Erythroblast (primary cell): Measurements from ENCODE around the gene PIK3R4.

Source experiments
- DNase-seq, 2 experiments: peaks; one replicate each; lab custom pipeline; 2025; lab: John Stamatoyannopoulos, UW
- GATA1 ChIP-seq: IDR thresholded peaks from 2 replicates; pipeline ENCODE4 v1.6.1; 2011; ENCODE audit warnings: low read depth, mild to moderate bottlenecking, control low read depth, low read length, moderate library complexity
- POLR2A ChIP-seq: IDR thresholded peaks from 2 replicates; pipeline ENCODE4 v1.6.1; 2011; ENCODE audit warnings: mild to moderate bottlenecking, low read length

Gene PIK3R4

DNA sequence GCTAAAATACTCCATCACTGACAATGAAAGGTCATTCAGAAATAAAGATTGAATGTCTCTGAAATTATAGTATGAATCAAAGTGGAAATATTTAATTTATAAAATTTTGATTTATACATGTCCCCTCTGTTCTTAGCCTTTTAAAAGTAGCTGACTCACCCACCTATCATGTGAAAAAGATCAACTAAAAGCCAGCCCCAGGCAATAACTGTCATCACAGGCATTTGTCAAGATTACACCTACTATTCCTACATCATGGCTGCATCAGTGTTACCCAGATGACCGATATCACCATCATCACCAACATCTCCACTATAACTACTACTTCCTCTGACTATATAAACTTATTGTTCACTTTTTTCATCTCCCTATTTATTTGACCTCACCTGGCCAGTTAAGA is 14.3 kb upstream of the PIK3R4 start:
- no peak for TF ChIP-seq GATA1
- no peak for TF ChIP-seq POLR2A
- DNase-seq: no peak

DNA sequence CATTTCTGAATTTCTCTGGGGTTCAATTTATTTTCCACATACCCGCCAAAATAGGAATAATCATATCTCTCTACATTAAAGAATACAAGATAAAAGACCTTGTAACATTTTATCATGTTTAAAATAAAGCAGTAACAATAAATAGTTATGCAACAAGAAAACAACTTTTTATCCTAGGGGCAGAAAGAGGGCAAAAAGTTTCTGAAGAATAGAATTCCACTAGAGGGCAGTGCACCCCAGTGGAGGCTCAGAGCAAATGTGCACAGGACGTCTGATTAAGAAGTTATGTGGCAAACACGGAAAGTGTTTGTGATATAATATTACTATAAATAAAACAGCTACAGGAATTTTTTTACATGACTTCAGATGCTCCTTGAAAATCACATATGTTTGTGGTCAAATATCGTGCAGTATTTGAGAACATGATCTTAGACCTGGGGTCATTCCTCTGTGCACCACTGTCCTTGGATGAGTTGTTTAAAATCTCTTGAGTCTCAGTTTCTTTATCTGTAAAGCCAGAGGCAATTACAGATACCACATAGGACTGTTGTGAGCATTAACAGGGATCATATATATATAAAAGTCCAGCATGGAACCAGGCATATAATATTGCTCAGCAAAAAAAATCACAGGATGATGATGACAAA is 13.2 kb upstream of the PIK3R4 start:
- TF ChIP-seq GATA1: no peak
- TF ChIP-seq POLR2A: no peak
- peak; percentile 76 to 83 for DNase-seq

DNA sequence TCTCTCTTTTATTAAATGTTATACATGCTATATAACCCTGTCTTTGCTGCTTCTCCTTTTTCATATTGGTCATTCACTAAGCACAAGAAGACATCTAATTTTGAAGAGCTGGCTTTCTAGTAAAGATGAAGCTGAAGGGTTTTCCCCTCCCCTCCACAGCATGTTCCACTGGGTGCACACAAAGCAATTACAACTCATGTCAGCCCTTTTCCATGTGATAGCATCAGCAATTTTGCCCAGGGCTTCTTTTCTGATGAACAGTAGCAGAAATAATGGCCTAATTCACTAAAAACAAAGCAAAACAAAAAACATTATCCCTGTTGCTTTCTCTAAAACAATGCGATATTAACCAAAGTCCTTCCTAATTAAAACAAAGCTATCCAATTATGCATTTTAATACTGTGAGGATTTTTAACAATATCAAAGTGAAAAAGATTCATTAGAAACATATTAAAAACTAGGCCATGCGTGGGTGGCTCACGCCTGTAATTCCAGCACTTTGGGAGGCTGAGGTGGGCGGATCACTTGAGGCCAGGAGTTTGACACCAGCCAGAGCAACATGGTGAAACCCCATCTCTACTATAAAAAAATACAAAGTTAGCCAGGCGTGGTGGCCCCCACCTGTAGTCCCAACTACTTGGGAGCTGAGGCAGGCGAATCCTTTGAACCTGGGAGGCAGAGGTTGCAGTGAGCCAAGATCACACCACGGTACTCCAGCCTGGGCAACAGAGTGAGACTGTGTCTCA is 12.2 kb upstream of the PIK3R4 start:
- TF ChIP-seq GATA1: no peak
- no peak for TF ChIP-seq POLR2A
- no peak for DNase-seq

DNA sequence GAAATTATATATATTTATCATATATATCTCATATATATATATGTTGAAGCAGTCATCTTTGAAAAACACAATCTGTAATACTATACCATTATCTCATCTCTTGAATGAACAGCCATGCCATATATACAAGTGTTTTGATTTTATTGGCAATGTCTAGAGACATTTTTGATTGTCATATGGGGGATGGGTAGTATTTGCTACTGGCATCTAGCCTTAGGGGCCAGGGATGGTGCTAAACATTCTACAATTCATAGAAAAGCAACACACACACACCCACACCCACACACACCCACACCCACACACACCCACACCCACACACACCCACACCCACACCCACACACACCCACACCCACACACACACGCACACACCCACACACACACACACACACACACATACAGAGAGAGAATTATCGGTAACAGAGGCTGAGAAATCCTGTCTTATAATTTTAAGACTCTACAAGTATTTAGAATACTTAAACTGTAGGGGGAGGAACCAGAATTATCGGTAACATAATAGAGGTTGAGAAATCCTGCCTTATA is 11.1 kb upstream of the PIK3R4 start:
- no peak for TF ChIP-seq POLR2A
- no peak for TF ChIP-seq GATA1

DNA sequence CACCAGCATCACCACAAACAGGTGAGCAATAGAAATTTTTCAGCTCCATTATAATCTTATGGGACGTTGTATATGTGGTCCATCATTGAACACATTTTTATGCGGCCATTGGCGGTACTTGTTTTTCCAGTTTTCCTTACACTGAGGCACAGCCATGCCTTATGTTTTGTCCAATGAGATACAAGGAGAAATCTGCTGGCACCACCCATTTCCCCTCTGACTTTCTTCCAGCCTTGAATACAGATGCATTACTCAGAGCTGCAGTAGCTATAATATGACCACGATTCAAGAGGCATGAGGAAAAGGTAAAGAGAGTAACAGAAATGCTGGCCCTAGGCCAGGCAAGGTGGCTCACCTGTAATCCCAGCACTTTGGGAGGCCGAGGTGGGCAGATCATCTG is 9.0 kb upstream of the PIK3R4 start:
- no peak for DNase-seq
- TF ChIP-seq POLR2A (no peak), GATA1 (no peak)

More for the DNA sequence above, 11.1 kb upstream of the PIK3R4 start:
- peak; percentile 34 to 41 for DNase-seq

DNA sequence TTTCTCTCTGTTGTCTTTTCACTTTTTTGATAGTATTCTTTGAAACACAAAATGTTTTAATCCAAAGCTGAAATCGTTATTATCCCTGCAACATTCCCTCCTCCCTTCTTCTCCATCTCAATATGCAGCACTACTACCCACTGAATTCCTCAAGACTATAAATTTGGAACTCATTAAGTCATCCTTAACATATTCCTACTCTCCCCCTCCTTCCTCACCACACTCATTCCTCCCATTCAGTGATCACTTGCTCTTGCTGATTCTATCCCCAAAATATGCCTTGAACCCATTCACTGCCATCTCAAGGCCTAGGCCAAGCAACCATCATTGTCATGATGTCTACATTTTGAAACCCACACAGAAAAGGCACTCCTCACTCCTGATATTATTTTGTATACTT is 2.4 kb upstream of the PIK3R4 start:
- no peak for TF ChIP-seq POLR2A
- no peak for TF ChIP-seq GATA1

DNA sequence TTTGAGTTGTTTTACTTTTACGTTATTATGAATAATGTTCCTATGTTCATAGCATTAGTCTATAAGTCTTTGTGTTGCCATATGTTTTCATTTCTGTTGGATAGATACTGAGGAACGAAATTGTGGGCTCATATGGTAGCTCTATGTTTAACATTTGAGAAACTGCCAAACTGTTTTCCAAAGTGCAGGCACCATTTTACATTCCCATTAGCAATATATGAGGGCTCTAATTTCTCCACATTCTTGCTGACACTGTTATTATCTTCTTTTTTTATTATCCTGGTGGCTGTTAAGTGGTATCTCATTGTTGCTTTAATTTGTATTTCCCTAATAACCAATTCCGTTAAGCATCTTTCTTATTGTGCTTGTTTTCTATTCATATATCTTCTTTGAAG is 1.8 kb upstream of the PIK3R4 start:
- peak in 1 of 2 experiments; percentile 23 for DNase-seq
- TF ChIP-seq POLR2A (no peak), GATA1 (no peak)

More for the DNA sequence above, 2.4 kb upstream of the PIK3R4 start:
- no peak for DNase-seq

DNA sequence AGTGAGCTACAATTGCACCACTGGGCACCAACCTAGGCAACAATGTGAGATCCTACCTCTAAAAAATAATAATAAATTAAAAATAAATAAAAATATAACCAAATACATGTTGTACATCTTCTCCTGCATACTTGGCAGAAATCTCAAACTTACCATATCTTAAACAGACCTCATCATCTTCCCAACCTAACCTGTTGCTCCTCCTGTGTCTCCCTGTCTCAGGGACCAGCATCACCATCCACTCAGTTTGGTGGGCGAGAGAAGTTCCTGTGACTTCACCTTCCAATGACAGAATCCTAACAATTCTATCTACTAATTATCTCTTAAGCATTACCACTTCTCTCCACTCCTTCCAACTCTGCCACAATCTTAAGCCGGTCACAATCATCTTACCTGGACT is 3.3 kb downstream of the PIK3R4 start:
- DNase-seq: no peak
- TF ChIP-seq POLR2A (no peak), GATA1 (no peak)

DNA sequence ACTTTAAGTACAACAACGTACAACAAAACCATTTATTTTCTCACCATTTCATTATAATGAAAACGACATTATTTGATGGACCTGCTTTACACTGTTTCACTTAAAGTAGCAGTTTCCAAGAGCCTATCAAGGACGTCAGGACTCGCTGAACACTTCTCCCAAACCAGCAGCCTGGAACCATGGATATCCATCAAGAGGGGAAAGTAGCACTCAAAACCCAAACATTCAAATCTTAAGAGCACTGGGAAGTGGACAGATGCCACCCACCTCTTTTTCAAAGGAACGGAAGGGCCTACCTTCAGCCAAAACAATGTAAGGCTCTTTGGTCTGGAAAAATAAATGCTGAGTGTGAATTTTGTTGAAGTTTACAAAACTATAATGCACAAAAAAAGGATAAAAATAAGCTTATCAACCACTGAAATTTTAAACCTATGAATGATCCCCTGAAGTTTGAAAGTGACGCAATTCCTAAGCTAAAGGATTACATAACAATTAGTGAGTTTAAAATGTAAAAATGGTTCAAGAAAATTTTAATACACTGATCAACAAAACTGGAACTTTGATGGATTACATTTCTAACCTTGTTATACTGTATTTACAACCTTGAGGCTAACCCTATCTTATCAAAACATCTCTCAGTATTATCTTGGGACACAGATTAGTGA is 4.6 kb downstream of the PIK3R4 start:
- no peak for DNase-seq
- TF ChIP-seq GATA1: no peak
- TF ChIP-seq POLR2A: no peak

DNA sequence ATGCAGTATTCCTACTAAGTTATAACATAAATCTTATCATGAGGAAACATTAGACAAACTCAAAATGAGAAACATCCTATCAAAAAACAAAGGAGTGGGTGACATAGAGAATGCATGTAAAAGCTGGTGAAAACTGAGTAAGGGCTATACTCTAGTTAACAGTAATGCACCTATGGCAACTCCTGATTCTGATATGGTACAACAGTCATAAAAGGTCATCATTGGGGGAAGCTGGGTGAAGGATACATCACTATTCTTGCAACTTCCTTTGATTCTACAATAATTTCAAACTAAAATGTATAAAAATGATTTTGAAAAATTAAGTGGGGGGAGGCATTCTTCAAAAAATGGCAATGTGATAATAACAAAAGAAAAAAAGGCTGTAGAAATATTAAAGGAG is 6.8 kb downstream of the PIK3R4 start:
- TF ChIP-seq POLR2A (no peak), GATA1 (no peak)
- DNase-seq: no peak

DNA sequence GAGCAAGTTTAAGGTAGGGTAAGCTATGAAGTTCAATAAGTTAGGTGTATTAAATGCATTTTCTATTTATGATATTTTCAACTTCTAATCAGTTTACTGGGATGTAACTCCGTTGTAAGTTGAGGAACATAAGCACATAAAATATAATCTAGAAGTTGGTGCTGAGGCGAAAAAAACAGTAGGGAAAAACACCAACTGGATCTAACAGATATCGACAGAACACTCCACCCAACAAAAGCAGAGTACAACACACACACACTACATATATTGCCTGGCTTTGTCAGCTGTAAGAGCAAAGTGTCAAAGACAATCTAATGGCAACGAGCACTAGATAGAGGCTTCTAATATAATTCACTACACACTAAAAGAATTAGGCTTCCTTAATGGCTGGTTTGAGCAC is 8.4 kb downstream of the PIK3R4 start:
- TF ChIP-seq POLR2A (peak; percentile 48), GATA1 (no peak)
- DNase-seq: peak; percentile 35 to 56

DNA sequence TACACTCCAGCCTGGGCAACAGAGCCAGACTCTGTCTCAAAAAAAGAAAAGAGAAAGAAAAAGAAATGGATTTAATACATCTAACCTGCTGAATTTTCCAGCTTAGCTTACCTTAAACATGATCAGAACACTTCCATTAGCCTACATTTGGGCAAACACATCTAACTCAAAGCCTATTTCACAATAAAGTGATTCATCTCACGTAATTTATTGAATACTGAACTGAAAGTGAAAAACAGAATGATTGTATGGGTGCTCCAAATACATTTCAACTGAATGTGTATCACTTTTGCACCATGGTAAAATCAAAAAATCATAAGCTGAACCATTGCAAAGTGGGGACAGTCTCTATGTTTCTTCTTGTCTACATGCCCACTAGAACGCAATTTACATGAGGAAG is 9.0 kb downstream of the PIK3R4 start:
- TF ChIP-seq GATA1: no peak
- DNase-seq: no peak

DNA sequence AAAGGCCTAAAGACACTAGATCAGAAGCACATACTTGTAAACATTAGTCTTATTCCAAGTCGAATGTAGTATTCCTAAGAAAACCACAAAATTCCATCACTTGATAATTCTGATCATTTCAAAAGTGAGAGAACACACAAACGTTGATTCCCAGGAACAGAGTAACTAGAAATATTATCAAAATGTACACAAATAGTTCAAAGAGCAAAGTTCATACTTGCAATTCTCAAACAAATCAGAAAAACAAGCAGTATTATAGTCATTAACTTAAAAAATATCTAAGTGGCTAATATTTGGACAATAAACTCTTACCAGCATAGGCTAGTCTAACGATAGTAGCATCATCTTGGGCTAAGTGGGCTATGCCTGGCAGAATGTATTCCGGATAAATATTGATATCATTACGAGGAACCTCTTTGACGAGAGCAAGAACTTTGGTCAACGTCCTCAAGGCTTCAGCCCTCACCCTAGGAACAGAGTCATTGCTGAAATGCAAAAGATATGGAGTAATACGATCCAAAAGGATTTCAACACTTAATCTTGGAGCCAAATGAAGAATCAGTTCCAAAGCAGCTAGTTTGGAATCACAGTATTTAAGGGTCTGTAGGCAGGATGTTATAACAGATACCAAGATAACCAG is 13.3 kb downstream of the PIK3R4 start:
- DNase-seq: no peak
- TF ChIP-seq GATA1 (no peak), POLR2A (no peak)

DNA sequence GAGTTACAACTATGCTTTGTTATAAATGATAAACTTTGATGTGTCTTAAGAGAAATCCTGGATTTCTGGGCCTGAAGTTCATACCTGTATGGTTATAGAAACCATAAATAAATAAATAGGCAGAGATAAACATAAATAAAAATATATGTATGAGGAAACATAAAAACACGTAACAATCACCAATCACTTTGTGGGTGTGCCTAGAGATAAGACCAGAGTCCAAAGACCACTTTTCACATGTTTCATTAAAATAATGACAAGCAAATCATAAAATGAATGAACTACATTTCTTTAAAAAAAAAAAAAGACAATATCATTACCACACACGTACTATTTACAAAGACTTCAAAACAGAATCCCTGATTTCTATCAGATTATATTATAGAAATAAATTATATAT is 14.1 kb downstream of the PIK3R4 start:
- no peak for DNase-seq
- no peak for TF ChIP-seq POLR2A
- no peak for TF ChIP-seq GATA1
